ENCODE measurements around the gene RFX7. TPM values are rescaled to one million over a fixed set of nuclear protein-coding genes. Genes with fewer than 3 reads are reported as not detected.
A peak's percentile ranks its signal among the peaks of the same experiment; 100 is the strongest.

The RFX7 gene
- total RNA-seq, 2 experiments from 2014 or later: 29.4 to 30.5 TPM

- peaks cover 17% of the 10 kb centered on the region for H3K4me1 Mint-ChIP-seq (ENCODE audit: low read depth)
- H3K9me3 Mint-ChIP-seq: no peaks in the 10 kb centered on the region
- intact Hi-C loops (cut with micrococcal nuclease): loop anchor here (5.0 kb wide), 1 partner anchor 178 kb away; no protein-coding TSS in a partner anchor
- no peak overlapping the region for H3K4me3 Mint-ChIP-seq
- H3K27me3 Mint-ChIP-seq: peaks cover 7% of the 10 kb centered on the region
- peaks cover 1% of the 10 kb centered on the region for H3K36me3 Mint-ChIP-seq (ENCODE audit: low read depth)
- DNase-seq: no peak
- no peak overlapping the region for H3K27ac Mint-ChIP-seq
- POLR2A ChIA-PET: interaction anchor here (0.7 kb wide), 1 partner anchor 831 kb away, joined by 3 read pairs; no protein-coding TSS in a partner anchor
- no peak for TF ChIP-seq CTCF (IDR thresholded peaks at IDR 0.05)
- no peak for ATAC-seq
- CTCF ChIA-PET: interaction anchor here (0.7 to 4.0 kb wide), 4 partner anchors 11 to 179 kb away, joined by 3 to 28 read pairs (median 4); no protein-coding TSS in a partner anchor
These were observed 5.4 kb upstream of the RFX7 start for GRCh38 chr15:56249092-56249491.

- ChIA-PET POLR2A (no interaction called here), CTCF (interaction anchor here (0.7 to 4.0 kb wide), 4 partner anchors 11 to 180 kb away, joined by 3 to 28 read pairs (median 4); no protein-coding TSS in a partner anchor)
- Mint-ChIP-seq H3K27ac (no peak overlapping the region), H3K4me3 (no peak overlapping the region), H3K4me1 (ENCODE audit: low read depth) (peaks cover 17% of the 10 kb centered on the region), H3K27me3 (peaks cover 2% of the 10 kb centered on the region), H3K36me3 (ENCODE audit: low read depth) (peaks cover 1% of the 10 kb centered on the region), H3K9me3 (no peaks in the 10 kb centered on the region)
- no peak for TF ChIP-seq CTCF (IDR thresholded peaks at IDR 0.05)
- intact Hi-C loops (cut with micrococcal nuclease): loop anchor here (5.0 kb wide), 1 partner anchor 179 kb away; no protein-coding TSS in a partner anchor
- DNase-seq (no peak), ATAC-seq (no peak)
These were observed 4.8 kb upstream of the RFX7 start for GRCh38 chr15:56248311-56248992.

GRCh38 chr15:56247266-56247665, 3.6 kb upstream of the RFX7 start:
- ChIA-PET CTCF (no interaction called here), POLR2A (no interaction called here)
- intact Hi-C loops (cut with micrococcal nuclease): loop anchor here (5.0 kb wide), 1 partner anchor 180 kb away; no protein-coding TSS in a partner anchor
- TF ChIP-seq CTCF (IDR thresholded peaks at IDR 0.05): no peak
- no peaks in the 10 kb centered on the region for H3K9me3 Mint-ChIP-seq
- DNase-seq (no peak), ATAC-seq (no peak)
- H3K27ac Mint-ChIP-seq: no peak overlapping the region
- H3K36me3 Mint-ChIP-seq (ENCODE audit: low read depth): peaks cover 1% of the 10 kb centered on the region
- H3K27me3 Mint-ChIP-seq: no peaks in the 10 kb centered on the region
- H3K4me1 Mint-ChIP-seq (ENCODE audit: low read depth): peaks cover 17% of the 10 kb centered on the region
- no peak overlapping the region for H3K4me3 Mint-ChIP-seq

DNA sequence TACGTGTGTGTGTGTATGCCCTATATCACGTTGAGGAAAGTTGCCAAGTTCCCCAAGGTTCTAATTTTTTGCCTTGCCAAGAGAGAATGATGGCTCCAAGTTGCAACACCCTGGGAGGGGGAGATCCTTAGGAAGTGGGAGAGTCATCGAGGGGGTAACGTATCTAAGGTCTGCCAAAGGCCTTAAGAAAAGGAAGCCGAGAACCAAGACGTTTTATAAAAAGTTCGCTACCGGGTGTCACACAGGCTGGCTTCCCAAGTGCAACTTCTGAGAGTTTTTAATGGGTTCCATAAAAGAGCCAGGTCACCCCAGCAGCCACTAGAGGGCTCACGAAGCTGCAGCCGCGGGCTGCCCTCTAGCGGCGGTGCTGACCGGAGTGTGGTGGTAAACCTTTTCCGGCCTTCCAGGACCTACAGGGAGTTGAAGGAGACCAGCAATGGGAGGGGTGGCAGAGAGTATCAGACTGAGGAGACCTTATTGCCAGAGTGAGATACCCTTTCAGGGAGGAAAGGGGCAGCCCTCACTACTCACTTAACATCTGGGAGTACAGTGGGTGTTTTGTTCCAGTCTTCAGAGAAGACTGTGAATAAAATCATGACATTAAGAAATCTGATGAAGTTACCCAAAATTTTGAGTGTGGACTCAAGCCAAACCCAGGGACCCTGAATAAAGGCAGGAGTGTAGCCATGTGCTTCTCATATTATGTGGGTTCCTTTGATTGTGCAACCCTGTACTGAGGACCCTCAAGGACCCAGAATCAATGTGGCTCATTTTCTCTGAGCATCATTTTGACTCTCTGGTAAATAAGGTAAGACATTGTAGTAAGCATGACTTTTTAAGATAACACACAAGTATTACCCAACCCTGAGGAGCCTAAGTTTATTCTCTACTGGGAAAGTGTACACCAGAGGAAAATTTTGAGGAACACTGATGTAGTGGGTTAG, 2.5 kb upstream of the RFX7 start:
- peak; percentile 64 for ATAC-seq
- CTCF ChIA-PET: interaction anchor here (0.9 to 2.4 kb wide), 18 partner anchors 9 to 253 kb away, joined by 3 to 18 read pairs (median 4); partner anchors contain the start of genes MNS1 and NEDD4
- Mint-ChIP-seq H3K9me3 (no peaks in the 10 kb centered on the region), H3K4me1 (ENCODE audit: low read depth) (peaks cover 21% of the 10 kb centered on the region), H3K27me3 (no peaks in the 10 kb centered on the region), H3K4me3 (peak overlapping the region; percentile 92), H3K27ac (peak overlapping the region; percentile 89), H3K36me3 (ENCODE audit: low read depth) (peaks cover 5% of the 10 kb centered on the region)
- peak; percentile 100 for TF ChIP-seq CTCF (IDR thresholded peaks at IDR 0.05)
- intact Hi-C loops (cut with micrococcal nuclease): loop anchor here (5.0 kb wide), 1 partner anchor 181 kb away; no protein-coding TSS in a partner anchor
- DNase-seq: peak; percentile 93
- POLR2A ChIA-PET: interaction anchor here (1.5 to 2.2 kb wide), 2 partner anchors 101 to 181 kb away, joined by 7 to 9 read pairs; no protein-coding TSS in a partner anchor

All from activated CD8-positive, alpha-beta T cell treated with anti-CD3 and anti-CD28 coated beads for 36 hours (primary cell).